ENCODE measurements around the gene TP53AIP1.

TP53AIP1 gene

GRCh38 chr11:128941573-128942271 lies 949 bp downstream of the TP53AIP1 start:
- H3K4me3 Mint-ChIP-seq: no peak overlapping the region
- no peak overlapping the region for H3K27ac Mint-ChIP-seq
- H3K27me3 Mint-ChIP-seq (ENCODE audit: low read depth): peaks cover 35% of the 10 kb centered on the region
- H3K9me3 Mint-ChIP-seq: no peaks in the 10 kb centered on the region
- peaks cover 46% of the 10 kb centered on the region for H3K4me1 Mint-ChIP-seq
- TF ChIP-seq CTCF (IDR thresholded peaks at IDR 0.05; ENCODE audit: unreplicated experiment in 3 of 3): no peak
- no peaks in the 10 kb centered on the region for H3K36me3 Mint-ChIP-seq (ENCODE audit: low read depth)

GRCh38 chr11:128941110-128941509 lies 1.6 kb downstream of the TP53AIP1 start:
- Mint-ChIP-seq H3K4me1 (peaks cover 52% of the 10 kb centered on the region), H3K9me3 (no peaks in the 10 kb centered on the region), H3K27ac (no peak overlapping the region), H3K36me3 (ENCODE audit: low read depth) (no peaks in the 10 kb centered on the region), H3K27me3 (ENCODE audit: low read depth) (peaks cover 39% of the 10 kb centered on the region), H3K4me3 (no peak overlapping the region)
- TF ChIP-seq CTCF (IDR thresholded peaks at IDR 0.05; ENCODE audit: unreplicated experiment in 3 of 3): no peak

- TF ChIP-seq CTCF (IDR thresholded peaks at IDR 0.05; ENCODE audit: unreplicated experiment in 3 of 3): no peak
- no peaks in the 10 kb centered on the region for H3K36me3 Mint-ChIP-seq (ENCODE audit: low read depth)
- H3K4me3 Mint-ChIP-seq: no peak overlapping the region
- peaks cover 38% of the 10 kb centered on the region for H3K27me3 Mint-ChIP-seq (ENCODE audit: low read depth)
- no peak overlapping the region for H3K27ac Mint-ChIP-seq
- no peaks in the 10 kb centered on the region for H3K9me3 Mint-ChIP-seq
- peaks cover 52% of the 10 kb centered on the region for H3K4me1 Mint-ChIP-seq
These were observed 2.1 kb downstream of the TP53AIP1 start for GRCh38 chr11:128940603-128941002.

GRCh38 chr11:128940156-128940555 lies 2.5 kb downstream of the TP53AIP1 start:
- peaks cover 36% of the 10 kb centered on the region for H3K27me3 Mint-ChIP-seq (ENCODE audit: low read depth)
- peaks cover 52% of the 10 kb centered on the region for H3K4me1 Mint-ChIP-seq
- no peak overlapping the region for H3K4me3 Mint-ChIP-seq
- no peaks in the 10 kb centered on the region for H3K36me3 Mint-ChIP-seq (ENCODE audit: low read depth)
- no peak for TF ChIP-seq CTCF (IDR thresholded peaks at IDR 0.05; ENCODE audit: unreplicated experiment in 3 of 3)
- H3K9me3 Mint-ChIP-seq: no peaks in the 10 kb centered on the region
- H3K27ac Mint-ChIP-seq: no peak overlapping the region

- no peak for TF ChIP-seq CTCF (IDR thresholded peaks at IDR 0.05; ENCODE audit: unreplicated experiment in 3 of 3)
- no peaks in the 10 kb centered on the region for H3K9me3 Mint-ChIP-seq
- H3K4me3 Mint-ChIP-seq: no peak overlapping the region
- H3K27me3 Mint-ChIP-seq (ENCODE audit: low read depth): peaks cover 36% of the 10 kb centered on the region
- H3K27ac Mint-ChIP-seq: no peak overlapping the region
- no peaks in the 10 kb centered on the region for H3K36me3 Mint-ChIP-seq (ENCODE audit: low read depth)
- H3K4me1 Mint-ChIP-seq: peaks cover 49% of the 10 kb centered on the region
These were observed 3.1 kb downstream of the TP53AIP1 start for GRCh38 chr11:128939591-128939990.
